MM.1S (cell line): ENCODE results near the gene NT5DC2.

Source experiments
- DNase-seq: peaks from one replicate; pipeline ENCODE4 v3.0.0-alpha.2; 2015
- H2AFZ ChIP-seq: fragments of 300-600 bp; sonication (generic); 2 replicates; pipeline ENCODE4 v1.6.0; 2016; ENCODE audit warnings: antibody characterized with exemption, low read length
- H3F3A ChIP-seq: fragments of 300-600 bp; sonication (generic); 2 replicates; pipeline ENCODE4 v1.6.1; 2016; ENCODE audit warnings: mild to moderate bottlenecking, antibody characterized with exemption, low read length, moderate library complexity, mixed read lengths; ENCODE audit not compliant: insufficient read depth
- H3K27ac ChIP-seq: fragments of 300-600 bp; sonication (generic); 2 replicates; pipeline ENCODE4 v1.5.1; 2016; ENCODE audit warnings: mild to moderate bottlenecking, low read length
- H3K27me3 ChIP-seq: fragments of 300-600 bp; sonication (generic); replicated peaks from 2 replicates; pipeline ENCODE4 v1.6.0; 2016; ENCODE audit warnings: low read length; ENCODE audit not compliant: insufficient read depth
- H3K36me3 ChIP-seq: fragments of 300-600 bp; sonication (generic); replicated peaks from 2 replicates; pipeline ENCODE4 v1.6.1; 2016; ENCODE audit warnings: mild to moderate bottlenecking, low read length, mixed read lengths; ENCODE audit not compliant: insufficient read depth
- H3K4me1 ChIP-seq: fragments of 300-600 bp; sonication (generic); 2 replicates; pipeline ENCODE4 v1.6.1; 2016; ENCODE audit warnings: low read length, mixed read lengths
- H3K4me2 ChIP-seq: fragments of 300-600 bp; sonication (generic); 2 replicates; pipeline ENCODE4 v1.6.0; 2016; ENCODE audit warnings: low read depth, low read length
- H3K4me3 ChIP-seq: fragments of 300-600 bp; sonication (generic); 2 replicates; pipeline ENCODE4 v1.5.1; 2016; ENCODE audit warnings: low read length, mixed read lengths
- H3K79me2 ChIP-seq: fragments of 300-600 bp; sonication (generic); 2 replicates; pipeline ENCODE4 v1.6.1; 2016; ENCODE audit warnings: mixed run types, low read length, mixed read lengths
- H3K9ac ChIP-seq: fragments of 300-600 bp; sonication (generic); 2 replicates; pipeline ENCODE4 v1.6.1; 2016; ENCODE audit warnings: low read length, mixed read lengths
- H3K9me2 ChIP-seq: fragments of 300-600 bp; sonication (generic); replicated peaks from 2 replicates; pipeline ENCODE4 v1.6.1; 2016; ENCODE audit warnings: mild to moderate bottlenecking, low read length, mixed read lengths; ENCODE audit not compliant: insufficient read depth
- H3K9me3 ChIP-seq: fragments of 300-600 bp; sonication (generic); replicated peaks from 2 replicates; pipeline ENCODE4 v1.6.1; 2016; ENCODE audit warnings: mild to moderate bottlenecking, low read length, mixed read lengths; ENCODE audit not compliant: insufficient read depth
- H4K20me1 ChIP-seq: fragments of 300-600 bp; sonication (generic); 2 replicates; pipeline ENCODE4 v1.6.1; 2016; ENCODE audit warnings: mild to moderate bottlenecking, low read length, moderate library complexity, mixed read lengths; ENCODE audit not compliant: insufficient read depth
- EZH2 ChIP-seq: fragments of 300-600 bp; sonication (generic); optimal IDR thresholded peaks from 2 replicates; pipeline ENCODE3; 2017; ENCODE audit warnings: low read depth, mild to moderate bottlenecking, antibody characterized with exemption, low read length, mixed read lengths
- EZH2phosphoT487 ChIP-seq: fragments of 300-600 bp; sonication (generic); IDR thresholded peaks from 2 replicates; pipeline ENCODE4 v1.6.1; 2018; ENCODE audit warnings: antibody characterized with exemption, low read length
- TF ChIP-seq, protein P1 (sequence below): fragments of 300-600 bp; sonication (generic); IDR thresholded peaks from 2 replicates; pipeline ENCODE4 v1.5.1; 2016; ENCODE audit warnings: antibody characterized with exemption, low read length, mixed read lengths

The NT5DC2 gene

DNA sequence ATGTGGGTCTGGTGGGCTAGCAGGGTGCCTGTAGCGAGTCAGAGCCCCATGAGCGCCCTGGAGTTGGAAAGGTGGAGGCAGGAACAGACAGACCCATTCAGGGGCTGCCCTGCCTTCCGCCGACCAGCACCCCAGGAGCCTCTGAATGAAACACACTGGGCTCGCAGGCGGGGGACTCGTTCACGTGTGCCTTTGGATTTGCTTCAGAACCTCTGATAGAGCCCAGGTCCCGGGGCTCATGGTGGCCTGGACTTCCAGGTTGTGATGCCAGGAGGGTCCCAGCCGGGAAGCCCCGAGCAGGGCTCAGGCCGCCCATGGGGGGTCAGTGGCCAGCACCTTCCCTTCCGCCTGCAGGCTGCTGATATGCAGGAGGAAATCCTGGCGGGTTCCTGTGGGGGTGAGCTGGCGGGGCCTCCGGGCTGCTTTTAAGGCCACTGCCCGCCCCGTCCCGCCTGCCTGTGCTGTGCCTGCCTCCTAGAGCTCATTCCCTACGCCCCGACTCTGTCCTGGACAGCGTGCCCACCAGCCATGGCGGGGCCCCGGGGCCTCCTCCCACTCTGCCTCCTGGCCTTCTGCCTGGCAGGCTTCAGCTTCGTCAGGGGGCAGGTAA is 38.7 kb downstream of the NT5DC2 start, which contains the start of gene STAB1:
Gene STAB1 (plus strand): TSS at position 453 of the 610 bp plus-strand sequence. CDS start 76 bp downstream, at position 529.
- H3K4me1 ChIP-seq = no peaks in the 10 kb centered on the region
- H3K9ac ChIP-seq = no peak within 1 kb of the TSS
- TF ChIP-seq EZH2phosphoT487 (no peak), EZH2 (no peak)
- TF ChIP-seq, protein P1, sequence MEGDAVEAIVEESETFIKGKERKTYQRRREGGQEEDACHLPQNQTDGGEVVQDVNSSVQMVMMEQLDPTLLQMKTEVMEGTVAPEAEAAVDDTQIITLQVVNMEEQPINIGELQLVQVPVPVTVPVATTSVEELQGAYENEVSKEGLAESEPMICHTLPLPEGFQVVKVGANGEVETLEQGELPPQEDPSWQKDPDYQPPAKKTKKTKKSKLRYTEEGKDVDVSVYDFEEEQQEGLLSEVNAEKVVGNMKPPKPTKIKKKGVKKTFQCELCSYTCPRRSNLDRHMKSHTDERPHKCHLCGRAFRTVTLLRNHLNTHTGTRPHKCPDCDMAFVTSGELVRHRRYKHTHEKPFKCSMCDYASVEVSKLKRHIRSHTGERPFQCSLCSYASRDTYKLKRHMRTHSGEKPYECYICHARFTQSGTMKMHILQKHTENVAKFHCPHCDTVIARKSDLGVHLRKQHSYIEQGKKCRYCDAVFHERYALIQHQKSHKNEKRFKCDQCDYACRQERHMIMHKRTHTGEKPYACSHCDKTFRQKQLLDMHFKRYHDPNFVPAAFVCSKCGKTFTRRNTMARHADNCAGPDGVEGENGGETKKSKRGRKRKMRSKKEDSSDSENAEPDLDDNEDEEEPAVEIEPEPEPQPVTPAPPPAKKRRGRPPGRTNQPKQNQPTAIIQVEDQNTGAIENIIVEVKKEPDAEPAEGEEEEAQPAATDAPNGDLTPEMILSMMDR = no peak

GRCh38 chr3:52494445-52494844 is 39.2 kb downstream of the NT5DC2 start:
- no peak overlapping the region for H3K4me2 ChIP-seq
- H4K20me1 ChIP-seq = no peaks in the 10 kb centered on the region
- no peaks in the 10 kb centered on the region for H3K79me2 ChIP-seq
- H3K4me3 ChIP-seq = no peak overlapping the region
- H3K9me2 ChIP-seq = no peaks in the 10 kb centered on the region
- H2AFZ ChIP-seq = no peak overlapping the region
- no peaks in the 10 kb centered on the region for H3K4me1 ChIP-seq
- no peaks in the 10 kb centered on the region for H3F3A ChIP-seq
- no peaks in the 10 kb centered on the region for H3K9me3 ChIP-seq
- no peak overlapping the region for H3K9ac ChIP-seq
- H3K36me3 ChIP-seq = no peaks in the 10 kb centered on the region
- no peak overlapping the region for H3K27ac ChIP-seq
- no peak for DNase-seq
- no peak for TF ChIP-seq EZH2
- TF ChIP-seq EZH2phosphoT487 = no peak
- TF ChIP-seq, protein P1 = no peak
- H3K27me3 ChIP-seq = no peaks in the 10 kb centered on the region; the same call in 1 of the 2 replicates

More for the DNA sequence above, 38.7 kb downstream of the NT5DC2 start, which contains the start of gene STAB1:
- H3K79me2 ChIP-seq = no peaks in the 10 kb centered on the region
- no peaks in the 10 kb centered on the region for H4K20me1 ChIP-seq
- no peak within 1 kb of the TSS for H3K4me3 ChIP-seq
- no peaks in the 10 kb centered on the region for H3K9me3 ChIP-seq
- no peak within 1 kb of the TSS for H3K27ac ChIP-seq
- H3K9me2 ChIP-seq = no peaks in the 10 kb centered on the region
- no peaks in the 10 kb centered on the region for H3F3A ChIP-seq
- H3K27me3 ChIP-seq = no peaks in the 10 kb centered on the region; the same call in 1 of the 2 replicates
- no peak within 1 kb of the TSS for H3K4me2 ChIP-seq
- H2AFZ ChIP-seq = no peak within 1 kb of the TSS
- no peak for DNase-seq
- no peaks in the 10 kb centered on the region for H3K36me3 ChIP-seq

DNA sequence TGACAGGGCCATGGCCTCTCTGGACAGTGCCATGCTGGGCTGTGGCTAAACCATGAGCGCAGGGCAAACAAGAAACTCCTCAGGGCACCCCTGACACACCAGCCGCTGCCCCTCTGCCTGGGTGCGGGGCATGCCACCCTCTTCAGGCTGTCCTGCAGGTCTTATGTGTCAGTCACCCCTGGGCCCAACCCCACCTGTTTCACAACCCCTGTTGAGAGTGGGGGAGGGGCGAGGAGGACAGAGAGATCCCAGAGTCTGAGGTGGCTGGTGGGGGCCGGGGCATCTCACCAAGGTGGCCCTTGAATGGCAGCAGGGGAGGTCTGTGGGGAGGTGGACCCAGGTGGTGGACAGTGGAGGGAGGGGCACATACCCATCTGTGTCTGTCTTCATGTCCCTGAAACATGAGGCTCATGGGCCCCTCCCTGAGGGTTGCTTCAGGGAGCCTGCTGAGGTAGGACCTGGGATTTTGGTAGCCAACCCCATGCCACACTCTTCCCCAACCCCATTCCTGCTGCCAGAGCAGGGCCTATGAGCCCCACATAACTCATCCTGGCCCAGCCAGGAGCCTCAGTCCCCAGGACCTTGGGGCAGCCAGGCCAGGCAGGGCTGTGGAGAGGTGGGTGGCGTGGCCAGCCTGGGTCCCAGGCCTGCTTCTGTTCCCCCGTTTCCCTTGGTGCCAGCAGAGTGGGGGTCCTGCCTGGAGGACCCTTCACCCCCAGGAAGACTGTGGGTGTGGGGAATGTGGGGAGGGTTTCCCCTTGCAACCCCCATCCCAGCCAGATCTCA is 40.2 kb downstream of the NT5DC2 start:
- no peak overlapping the region for H3K4me2 ChIP-seq
- DNase-seq = no peak
- H3K9ac ChIP-seq = no peak overlapping the region
- H4K20me1 ChIP-seq = no peaks in the 10 kb centered on the region
- H3K79me2 ChIP-seq = no peaks in the 10 kb centered on the region
- no peaks in the 10 kb centered on the region for H3K9me2 ChIP-seq
- no peaks in the 10 kb centered on the region for H3F3A ChIP-seq
- H3K27me3 ChIP-seq = no peaks in the 10 kb centered on the region
- no peak overlapping the region for H3K4me3 ChIP-seq
- H2AFZ ChIP-seq = no peak overlapping the region
- no peak for TF ChIP-seq EZH2
- TF ChIP-seq EZH2phosphoT487 = no peak
- TF ChIP-seq, protein P1 = no peak
- no peaks in the 10 kb centered on the region for H3K9me3 ChIP-seq
- H3K27ac ChIP-seq = no peak overlapping the region
- no peaks in the 10 kb centered on the region for H3K36me3 ChIP-seq
- H3K4me1 ChIP-seq = no peaks in the 10 kb centered on the region
